Ishikawa (cell line): Measurements from ENCODE around the gene METTL9.

Source experiments
- CREB1 ChIP-seq: IDR thresholded peaks from 2 replicates; pipeline ENCODE4 v1.6.1; 2012; ENCODE audit warnings: low read depth
- EP300 ChIP-seq: IDR thresholded peaks from 2 replicates; pipeline ENCODE4 v1.6.1; 2012; ENCODE audit warnings: borderline replicate concordance
- NFIC ChIP-seq: IDR thresholded peaks from 2 replicates; pipeline ENCODE4 v1.6.1; 2012
- REST ChIP-seq: IDR thresholded peaks from 2 replicates; pipeline ENCODE4 v1.6.1; 2012; ENCODE audit warnings: low read depth, mild to moderate bottlenecking
- TAF1 ChIP-seq: IDR thresholded peaks from 2 replicates; pipeline ENCODE4 v1.6.1; 2012; ENCODE audit warnings: low read depth, mild to moderate bottlenecking
- TCF12 ChIP-seq: IDR thresholded peaks from 2 replicates; pipeline ENCODE4 v1.6.1; 2012; ENCODE audit warnings: low read depth
- TEAD4 ChIP-seq: IDR thresholded peaks from 2 replicates; pipeline ENCODE4 v1.6.1; 2012
- YY1 ChIP-seq: IDR thresholded peaks from 2 replicates; pipeline ENCODE4 v1.6.1; 2012; ENCODE audit warnings: low read depth
- TF ChIP-seq, protein P1 (sequence below): IDR thresholded peaks from 2 replicates; pipeline ENCODE4 v1.6.1; 2012
- TF ChIP-seq, protein P2 (sequence below): IDR thresholded peaks from 2 replicates; pipeline ENCODE4 v1.6.1; 2012

- TF ChIP-seq NFIC (no peak), REST (no peak), CREB1 (no peak), TAF1 (no peak), EP300 (no peak), TCF12 (no peak), TEAD4 (no peak), YY1 (no peak)
- TF ChIP-seq, protein P1, sequence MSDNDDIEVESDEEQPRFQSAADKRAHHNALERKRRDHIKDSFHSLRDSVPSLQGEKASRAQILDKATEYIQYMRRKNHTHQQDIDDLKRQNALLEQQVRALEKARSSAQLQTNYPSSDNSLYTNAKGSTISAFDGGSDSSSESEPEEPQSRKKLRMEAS = no peak
- TF ChIP-seq, protein P2, sequence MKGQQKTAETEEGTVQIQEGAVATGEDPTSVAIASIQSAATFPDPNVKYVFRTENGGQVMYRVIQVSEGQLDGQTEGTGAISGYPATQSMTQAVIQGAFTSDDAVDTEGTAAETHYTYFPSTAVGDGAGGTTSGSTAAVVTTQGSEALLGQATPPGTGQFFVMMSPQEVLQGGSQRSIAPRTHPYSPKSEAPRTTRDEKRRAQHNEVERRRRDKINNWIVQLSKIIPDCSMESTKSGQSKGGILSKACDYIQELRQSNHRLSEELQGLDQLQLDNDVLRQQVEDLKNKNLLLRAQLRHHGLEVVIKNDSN = no peak
These were observed 32.4 kb upstream of the METTL9 start for GRCh38 chr16:21566891-21567414.
